Measurements from ENCODE around the gene C14orf93.

GRCh38 chr14:23047751-23048693 is 38.1 kb upstream of the C14orf93 start:
- no peak for TF ChIP-seq CTCF (IDR thresholded peaks at IDR 0.05; ENCODE audit: low read depth, low read length, poor library complexity, severe bottlenecking)
- no peak for TF ChIP-seq EZH2phosphoT487 (IDR thresholded peaks at IDR 0.05; ENCODE audit: borderline replicate concordance, low read length)
